SJCRH30 (cell line): ENCODE results near the gene SLC8A1. TPM values are rescaled to one million over a fixed set of nuclear protein-coding genes. Genes with fewer than 3 reads are reported as not detected.
A peak's percentile ranks its signal among the peaks of the same experiment; 100 is the strongest.

Experiments
- DNase-seq, 2 experiments: peaks; one replicate each; pipeline ENCODE4 v3.0.0-alpha.2; 2015 to 2020
- H3K27ac ChIP-seq: fragments of 250-450 bp; sonication (Bioruptor Pico); 2 replicates; pipeline ENCODE4 v1.5.1; 2020; ENCODE audit warnings: mild to moderate bottlenecking, moderate library complexity
- H3K27me3 ChIP-seq: fragments of 250-450 bp; sonication (Bioruptor Pico); 2 replicates; pipeline ENCODE4 v1.5.1; 2020; ENCODE audit warnings: mild to moderate bottlenecking, moderate library complexity
- H3K36me3 ChIP-seq: fragments of 250-450 bp; sonication (Bioruptor Pico); 2 replicates; pipeline ENCODE4 v1.5.1; 2020; ENCODE audit warnings: mild to moderate bottlenecking, moderate library complexity
- H3K4me1 ChIP-seq: fragments of 250-450 bp; sonication (Bioruptor Pico); 2 replicates; pipeline ENCODE4 v1.5.1; 2020; ENCODE audit warnings: mild to moderate bottlenecking, moderate library complexity
- H3K4me3 ChIP-seq: fragments of 250-450 bp; sonication (Bioruptor Pico); 2 replicates; pipeline ENCODE4 v1.5.1; 2020; ENCODE audit warnings: mild to moderate bottlenecking, moderate library complexity
- H3K9me3 ChIP-seq: fragments of 250-450 bp; sonication (Bioruptor Pico); replicated peaks from 2 replicates; pipeline ENCODE4 v1.5.1; 2020; ENCODE audit warnings: mild to moderate bottlenecking, moderate library complexity
- total RNA-seq: library from RNA; depleted of rRNA; stranded (reverse); fragments of >200 nt; shearing (Covaris generic); gene quantifications from 2 replicates; pipeline ENCODE4 v1.2.3, GENCODE V29; 2014

SLC8A1 gene
- total RNA-seq, 1 experiment from 2014 or later: 27.1 TPM

- H3K9me3 ChIP-seq: peaks cover 6% of the 10 kb centered on the region; the same call in 1 of the 2 replicates
- DNase-seq: no peak
- H3K27me3 ChIP-seq: no peaks in the 10 kb centered on the region
- no peak overlapping the region for H3K27ac ChIP-seq
- no peak overlapping the region for H3K4me3 ChIP-seq
- H3K4me1 ChIP-seq: no peaks in the 10 kb centered on the region
- no peaks in the 10 kb centered on the region; the same call in 1 of the 2 replicates for H3K36me3 ChIP-seq
These were observed 134.1 kb downstream of the SLC8A1 start for GRCh38 chr2:40317761-40318160.

GRCh38 chr2:40317046-40317445, 134.8 kb downstream of the SLC8A1 start:
- Histone ChIP-seq H3K4me3 (no peak overlapping the region), H3K27ac (no peak overlapping the region), H3K4me1 (no peaks in the 10 kb centered on the region), H3K27me3 (no peaks in the 10 kb centered on the region), H3K36me3 (no peaks in the 10 kb centered on the region; the same call in 1 of the 2 replicates), H3K9me3 (peaks cover 4% of the 10 kb centered on the region)
- no peak for DNase-seq

- DNase-seq: no peak
- Histone ChIP-seq H3K27ac (no peak overlapping the region), H3K4me3 (no peak overlapping the region), H3K4me1 (no peaks in the 10 kb centered on the region), H3K36me3 (no peaks in the 10 kb centered on the region; the same call in 1 of the 2 replicates), H3K9me3 (peaks cover 8% of the 10 kb centered on the region), H3K27me3 (no peaks in the 10 kb centered on the region)
These were observed 135.3 kb downstream of the SLC8A1 start for GRCh38 chr2:40316620-40317019.

- Histone ChIP-seq H3K27me3 (no peaks in the 10 kb centered on the region), H3K4me3 (no peak overlapping the region), H3K27ac (no peak overlapping the region), H3K9me3 (peaks cover 8% of the 10 kb centered on the region), H3K36me3 (no peaks in the 10 kb centered on the region; the same call in 1 of the 2 replicates), H3K4me1 (no peaks in the 10 kb centered on the region)
- DNase-seq: no peak
These were observed 136.2 kb downstream of the SLC8A1 start for GRCh38 chr2:40315683-40316082.

GRCh38 chr2:40311026-40311425, 140.9 kb downstream of the SLC8A1 start:
- H3K36me3 ChIP-seq: no peaks in the 10 kb centered on the region
- DNase-seq: no peak
- H3K9me3 ChIP-seq: peaks cover 8% of the 10 kb centered on the region
- H3K4me1 ChIP-seq: no peaks in the 10 kb centered on the region
- no peak overlapping the region for H3K4me3 ChIP-seq
- no peak overlapping the region for H3K27ac ChIP-seq
- H3K27me3 ChIP-seq: no peaks in the 10 kb centered on the region

GRCh38 chr2:40310303-40310702, 141.6 kb downstream of the SLC8A1 start:
- peaks cover 8% of the 10 kb centered on the region for H3K9me3 ChIP-seq

GRCh38 chr2:40304340-40304739, 147.6 kb downstream of the SLC8A1 start:
- Histone ChIP-seq H3K4me1 (peaks cover 10% of the 10 kb centered on the region), H3K27me3 (no peaks in the 10 kb centered on the region), H3K9me3 (no peaks in the 10 kb centered on the region), H3K4me3 (no peak overlapping the region), H3K36me3 (no peaks in the 10 kb centered on the region), H3K27ac (no peak overlapping the region)
- DNase-seq: no peak

More at GRCh38 chr2:40310303-40310702, 141.6 kb downstream of the SLC8A1 start:
- no peaks in the 10 kb centered on the region for H3K4me1 ChIP-seq
- no peaks in the 10 kb centered on the region for H3K27me3 ChIP-seq
- H3K4me3 ChIP-seq: no peak overlapping the region
- H3K27ac ChIP-seq: no peak overlapping the region
- no peak for DNase-seq
- no peaks in the 10 kb centered on the region for H3K36me3 ChIP-seq

- Histone ChIP-seq H3K36me3 (no peaks in the 10 kb centered on the region), H3K4me3 (no peak overlapping the region), H3K4me1 (peaks cover 10% of the 10 kb centered on the region), H3K27me3 (no peaks in the 10 kb centered on the region), H3K9me3 (no peaks in the 10 kb centered on the region), H3K27ac (no peak overlapping the region)
- DNase-seq: no peak
These were observed 148.1 kb downstream of the SLC8A1 start for GRCh38 chr2:40303746-40304145.

- H3K27ac ChIP-seq: no peak overlapping the region
- H3K4me1 ChIP-seq: peaks cover 10% of the 10 kb centered on the region
- H3K9me3 ChIP-seq: no peaks in the 10 kb centered on the region
These were observed 149.1 kb downstream of the SLC8A1 start for GRCh38 chr2:40302751-40303325.

GRCh38 chr2:40300391-40300790, 151.5 kb downstream of the SLC8A1 start:
- DNase-seq: peak in 1 of 2 experiments; percentile 44
- Histone ChIP-seq H3K4me1 (peaks cover 10% of the 10 kb centered on the region), H3K27me3 (no peaks in the 10 kb centered on the region), H3K36me3 (0 out of 2 replicates have a peak, but pooled peaks cover 2% of the 10 kb centered on the region), H3K27ac (no peak overlapping the region), H3K9me3 (no peaks in the 10 kb centered on the region; the same call in 1 of the 2 replicates), H3K4me3 (no peak overlapping the region)

More at GRCh38 chr2:40302751-40303325, 149.1 kb downstream of the SLC8A1 start:
- no peak overlapping the region for H3K4me3 ChIP-seq
- H3K27me3 ChIP-seq: no peaks in the 10 kb centered on the region
- no peaks in the 10 kb centered on the region for H3K36me3 ChIP-seq
- no peak for DNase-seq

GRCh38 chr2:40299781-40300180, 152.1 kb downstream of the SLC8A1 start:
- H3K36me3 ChIP-seq: 0 out of 2 replicates have a peak, but pooled peaks cover 2% of the 10 kb centered on the region

GRCh38 chr2:40299173-40299572, 152.7 kb downstream of the SLC8A1 start:
- H3K4me1 ChIP-seq: peaks cover 10% of the 10 kb centered on the region
- H3K27me3 ChIP-seq: no peaks in the 10 kb centered on the region
- H3K9me3 ChIP-seq: no peaks in the 10 kb centered on the region; the same call in 1 of the 2 replicates
- H3K27ac ChIP-seq: no peak overlapping the region
- DNase-seq: no peak
- H3K36me3 ChIP-seq: 0 out of 2 replicates have a peak, but pooled peaks cover 2% of the 10 kb centered on the region
- no peak overlapping the region for H3K4me3 ChIP-seq

More at GRCh38 chr2:40299781-40300180, 152.1 kb downstream of the SLC8A1 start:
- no peaks in the 10 kb centered on the region; the same call in 1 of the 2 replicates for H3K9me3 ChIP-seq
- no peak for DNase-seq
- H3K4me1 ChIP-seq: peaks cover 10% of the 10 kb centered on the region
- no peak overlapping the region for H3K4me3 ChIP-seq
- no peak overlapping the region for H3K27ac ChIP-seq
- H3K27me3 ChIP-seq: no peaks in the 10 kb centered on the region

- Histone ChIP-seq H3K27ac (no peak overlapping the region), H3K36me3 (0 out of 2 replicates have a peak, but pooled peaks cover 2% of the 10 kb centered on the region), H3K9me3 (no peaks in the 10 kb centered on the region; the same call in 1 of the 2 replicates), H3K4me1 (peaks cover 10% of the 10 kb centered on the region), H3K4me3 (no peak overlapping the region), H3K27me3 (no peaks in the 10 kb centered on the region)
- no peak for DNase-seq
These were observed 153.9 kb downstream of the SLC8A1 start for GRCh38 chr2:40298026-40298425.

- Histone ChIP-seq H3K4me1 (peaks cover 10% of the 10 kb centered on the region), H3K4me3 (no peak overlapping the region), H3K9me3 (no peaks in the 10 kb centered on the region; the same call in 1 of the 2 replicates), H3K27ac (no peak overlapping the region), H3K36me3 (0 out of 2 replicates have a peak, but pooled peaks cover under 1% of the 10 kb centered on the region), H3K27me3 (no peaks in the 10 kb centered on the region)
- DNase-seq: peak; percentile 51 to 70
These were observed 159.6 kb downstream of the SLC8A1 start for GRCh38 chr2:40292291-40292690.

GRCh38 chr2:40289771-40290404, 162.0 kb downstream of the SLC8A1 start:
- no peak for DNase-seq
- no peak overlapping the region for H3K27ac ChIP-seq
- H3K9me3 ChIP-seq: no peaks in the 10 kb centered on the region
- peaks cover 17% of the 10 kb centered on the region for H3K4me1 ChIP-seq
- no peak overlapping the region for H3K4me3 ChIP-seq
- no peaks in the 10 kb centered on the region for H3K27me3 ChIP-seq
- H3K36me3 ChIP-seq: no peaks in the 10 kb centered on the region
